ENCODE data around the gene HSPBP1.

- no peak for TF ChIP-seq CTCF (IDR thresholded peaks at IDR 0.05; ENCODE audit: low read depth, low read length, missing input control)
- TF ChIP-seq YY1 (IDR thresholded peaks at IDR 0.05) = no peak
- no peak for TF ChIP-seq RAD21 (IDR thresholded peaks at IDR 0.05)
Measured at GRCh38 chr19:55310498-55310897, 30.6 kb upstream of the HSPBP1 start.
